ENCODE results near the gene FILIP1L. TPM values are rescaled to one million over a fixed set of nuclear protein-coding genes. Genes with fewer than 3 reads are reported as not detected.
A peak's percentile ranks its signal among the peaks of the same experiment; 100 is the strongest.

Gene FILIP1L
- total RNA-seq, 1 donor from 2014 or later: 19.1 TPM

- Mint-ChIP-seq H3K9me3 (ENCODE audit: unreplicated experiment) (no peaks in the 10 kb centered on the region), H3K4me1 (ENCODE audit: unreplicated experiment) (peaks cover 62% of the 10 kb centered on the region), H3K27ac (ENCODE audit: unreplicated experiment) (peak overlapping the region; percentile 84), H3K27me3 (ENCODE audit: unreplicated experiment) (no peaks in the 10 kb centered on the region), H3K4me3 (ENCODE audit: unreplicated experiment) (no peak overlapping the region), H3K36me3 (ENCODE audit: low read depth, unreplicated experiment) (no peaks in the 10 kb centered on the region)
- TF ChIP-seq CTCF (IDR thresholded peaks at IDR 0.05; ENCODE audit: unreplicated experiment): no peak
- no peak for DNase-seq (ENCODE audit: low spot score)
Observed at GRCh38 chr3:99881121-99881524, 233.2 kb downstream of the FILIP1L start.

- no peak for TF ChIP-seq CTCF (IDR thresholded peaks at IDR 0.05; ENCODE audit: unreplicated experiment)
- no peaks in the 10 kb centered on the region for H3K9me3 Mint-ChIP-seq (ENCODE audit: unreplicated experiment)
- H3K36me3 Mint-ChIP-seq (ENCODE audit: low read depth, unreplicated experiment): no peaks in the 10 kb centered on the region
- no peak overlapping the region for H3K27ac Mint-ChIP-seq (ENCODE audit: unreplicated experiment)
- no peak for DNase-seq (ENCODE audit: low spot score)
- peaks cover 46% of the 10 kb centered on the region for H3K4me1 Mint-ChIP-seq (ENCODE audit: unreplicated experiment)
- H3K27me3 Mint-ChIP-seq (ENCODE audit: unreplicated experiment): no peaks in the 10 kb centered on the region
- no peak overlapping the region for H3K4me3 Mint-ChIP-seq (ENCODE audit: unreplicated experiment)
Observed at GRCh38 chr3:99879275-99879674, 235.0 kb downstream of the FILIP1L start.

GRCh38 chr3:99878005-99878404 is 236.3 kb downstream of the FILIP1L start:
- Mint-ChIP-seq H3K27me3 (ENCODE audit: unreplicated experiment) (no peaks in the 10 kb centered on the region), H3K9me3 (ENCODE audit: unreplicated experiment) (no peaks in the 10 kb centered on the region), H3K27ac (ENCODE audit: unreplicated experiment) (peak overlapping the region; percentile 16), H3K36me3 (ENCODE audit: low read depth, unreplicated experiment) (no peaks in the 10 kb centered on the region), H3K4me1 (ENCODE audit: unreplicated experiment) (peaks cover 42% of the 10 kb centered on the region), H3K4me3 (ENCODE audit: unreplicated experiment) (no peak overlapping the region)
- TF ChIP-seq CTCF (IDR thresholded peaks at IDR 0.05; ENCODE audit: unreplicated experiment): no peak
- DNase-seq (ENCODE audit: low spot score): no peak

- Mint-ChIP-seq H3K4me1 (ENCODE audit: unreplicated experiment) (peaks cover 45% of the 10 kb centered on the region), H3K36me3 (ENCODE audit: low read depth, unreplicated experiment) (peaks cover 4% of the 10 kb centered on the region), H3K27ac (ENCODE audit: unreplicated experiment) (peak overlapping the region; percentile 95), H3K27me3 (ENCODE audit: unreplicated experiment) (no peaks in the 10 kb centered on the region), H3K9me3 (ENCODE audit: unreplicated experiment) (no peaks in the 10 kb centered on the region), H3K4me3 (ENCODE audit: unreplicated experiment) (no peak overlapping the region)
- no peak for DNase-seq (ENCODE audit: low spot score)
- no peak for TF ChIP-seq CTCF (IDR thresholded peaks at IDR 0.05; ENCODE audit: unreplicated experiment)
Observed at GRCh38 chr3:99877031-99877579, 237.2 kb downstream of the FILIP1L start.

GRCh38 chr3:99875929-99876841 is 238.1 kb downstream of the FILIP1L start:
- Mint-ChIP-seq H3K4me3 (ENCODE audit: unreplicated experiment) (peak overlapping the region; percentile 91), H3K9me3 (ENCODE audit: unreplicated experiment) (no peaks in the 10 kb centered on the region), H3K4me1 (ENCODE audit: unreplicated experiment) (peaks cover 40% of the 10 kb centered on the region), H3K36me3 (ENCODE audit: low read depth, unreplicated experiment) (peaks cover 7% of the 10 kb centered on the region), H3K27ac (ENCODE audit: unreplicated experiment) (peak overlapping the region; percentile 95), H3K27me3 (ENCODE audit: unreplicated experiment) (peaks cover 1% of the 10 kb centered on the region)
- TF ChIP-seq CTCF (IDR thresholded peaks at IDR 0.05; ENCODE audit: unreplicated experiment): no peak
- peak; percentile 84 for DNase-seq (ENCODE audit: low spot score)

Data from endothelial cell (in vitro differentiated cells).